Uterus (tissue), 4 donors: ENCODE data around the gene DNAJC11. TPM values are rescaled to one million over a fixed set of nuclear protein-coding genes. Genes with fewer than 3 reads are reported as not detected.
"Not testable (repeated sequence)": the region's sequence is repeated elsewhere in the genome, so short reads cannot be mapped to it uniquely, and the experiment has no call there.

Experiments
- DNase-seq, 2 donors: peaks; one replicate each; pipeline ENCODE4 v3.0.0-alpha.2; 2019 to 2020
- H3K27ac ChIP-seq, 2 donors: fragments of 200-600 bp; sonication (generic); 1 replicate in 1 of 2; 2 replicates in 1 of 2; pipeline ENCODE4 v1.5.1; 2016 to 2018
- H3K27me3 ChIP-seq, 2 donors: fragments of 200-600 bp; sonication (generic); one replicate each; pipeline ENCODE4 v1.5.1; 2018 to 2019; ENCODE audit warnings: control low read depth in 1 of 2
- H3K36me3 ChIP-seq, 2 donors: fragments of 200-600 bp; sonication (generic); one replicate each; pipeline ENCODE4 v1.5.1; 2019; ENCODE audit warnings: control low read depth in 1 of 2
- H3K4me1 ChIP-seq, 2 donors: fragments of 200-600 bp; sonication (generic); one replicate each; pipeline ENCODE4 v1.5.1; 2018 to 2019; ENCODE audit warnings: control low read depth in 1 of 2
- H3K4me3 ChIP-seq, 2 donors: fragments of 200-600 bp; sonication (generic); 1 replicate in 1 of 2; 2 replicates in 1 of 2; pipeline ENCODE4 v1.5.1; 2018 to 2019; ENCODE audit warnings: mild to moderate bottlenecking in 1 of 2
- H3K9me3 ChIP-seq, 2 donors: fragments of 200-600 bp; sonication (generic); one replicate each; pipeline ENCODE4 v1.5.1; 2019; ENCODE audit warnings: control low read depth in 1 of 2
- CTCF ChIP-seq, 4 experiments: fragments of 200-600 bp in 2 of 4; fragments of 450-650 bp in 2 of 4; sonication (generic) in 2 of 4; IDR thresholded peaks; one replicate each; pipeline ENCODE4 v1.5.1; 2016 to 2019; ENCODE audit warnings: antibody characterized with exemption in 4 of 4, mild to moderate bottlenecking in 2 of 4, moderate library complexity in 1 of 4
- POLR2A ChIP-seq, 2 donors: fragments of 450-650 bp; IDR thresholded peaks; one replicate each; pipeline ENCODE4 v1.6.1; 2016; ENCODE audit warnings: antibody characterized with exemption in 2 of 2, mild to moderate bottlenecking in 1 of 2, moderate library complexity in 1 of 2
- intact Hi-C: fragments of 100-400 bp; cut with DNase I; formaldehyde crosslinking; loops from one replicate; pipeline ENCODE4 v1.15.1; 2023; ENCODE audit warnings: low total_unique reads
- total RNA-seq, 4 donors: library from RNA; depleted of rRNA in 3 of 4; stranded (reverse); fragments of >200 nt in 3 of 4; gene quantifications; one replicate each; pipeline versions ENCODE4 v1.1.0 to v1.2.4, GENCODE V29; 2014 to 2023
- donor health status: DM: yes; HTN: yes; CAD: no.

Gene DNAJC11
- total RNA-seq: 10 to 100 TPM; 11.5 to 47.2 (median 22.3) TPM

GRCh38 chr1:6701437-6702153 is at the start of gene DNAJC11:
Gene DNAJC11 (minus strand): TSS chr1:6701816. CDS start chr1:6701800, 16 bp downstream.
- peak; percentile 62 to 100 (median 98) for TF ChIP-seq CTCF (IDR thresholded peaks at IDR 0.05)
- TF ChIP-seq POLR2A (IDR thresholded peaks at IDR 0.05): peak in 1 of 2 donors; percentile 56
- no peaks in the 10 kb centered on the region for H3K27me3 ChIP-seq
- intact Hi-C loops: no loop called here
- no peaks in the 10 kb centered on the region for H3K36me3 ChIP-seq
- H3K4me1 ChIP-seq: no peaks in the 10 kb centered on the region
- peak within 1 kb of the TSS; percentile 50 to 85 for H3K27ac ChIP-seq
- DNase-seq: peak; percentile 87 to 89
- no peaks in the 10 kb centered on the region for H3K9me3 ChIP-seq
- H3K4me3 ChIP-seq: peak within 1 kb of the TSS; percentile 81 to 100

DNA sequence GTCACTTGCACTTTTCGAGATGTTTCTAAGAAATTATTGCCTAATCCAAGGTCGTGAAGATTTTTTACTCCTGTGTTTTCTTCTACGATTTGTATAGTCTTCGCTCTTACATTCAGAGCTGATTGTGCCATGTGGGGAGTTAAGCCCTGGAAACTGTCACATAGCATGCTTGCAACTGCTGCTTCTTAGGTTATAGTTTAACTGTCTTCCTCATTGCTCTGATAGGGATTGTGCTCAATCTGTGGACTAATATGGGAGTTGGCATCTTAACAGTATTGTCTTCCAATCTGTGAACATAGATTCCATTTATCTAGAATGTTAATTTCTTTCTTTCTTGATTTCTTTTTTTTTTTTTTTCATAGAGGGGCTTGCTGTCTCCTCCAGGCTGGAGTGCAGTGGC is 48.9 kb upstream of the DNAJC11 start:
- H3K27me3 ChIP-seq: no peaks in the 10 kb centered on the region

DNA sequence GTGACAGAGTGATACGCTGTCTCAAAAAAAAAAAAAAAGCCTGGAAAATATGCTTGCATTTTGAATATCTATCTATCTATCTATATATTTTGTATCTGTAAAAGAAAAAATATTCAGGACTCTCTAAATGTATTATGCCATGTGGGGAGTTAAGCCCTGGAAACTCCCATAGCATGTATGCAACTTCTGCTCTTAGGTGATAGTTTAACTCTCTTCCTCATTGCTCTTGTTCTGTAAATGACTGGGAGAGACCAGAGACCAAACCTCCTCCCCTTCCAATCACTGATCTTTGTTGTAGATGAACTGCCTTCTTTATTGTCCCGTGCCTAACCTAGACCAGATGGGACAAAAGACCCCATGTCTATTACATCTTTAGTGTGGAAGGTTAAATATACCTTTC is 46.1 kb upstream of the DNAJC11 start:
- TF ChIP-seq POLR2A (IDR thresholded peaks at IDR 0.05) (no peak), CTCF (IDR thresholded peaks at IDR 0.05) (no peak)
- no peak overlapping the region for H3K27ac ChIP-seq
- no peak for DNase-seq
- no peak overlapping the region for H3K4me3 ChIP-seq
- intact Hi-C loops: no loop called here
- no peaks in the 10 kb centered on the region for H3K9me3 ChIP-seq
- peaks cover 0 to 5% of the 10 kb centered on the region in 2 donors for H3K4me1 ChIP-seq
- no peaks in the 10 kb centered on the region for H3K27me3 ChIP-seq
- no peaks in the 10 kb centered on the region for H3K36me3 ChIP-seq

More for the DNA sequence above, 48.9 kb upstream of the DNAJC11 start:
- no peak for TF ChIP-seq CTCF (IDR thresholded peaks at IDR 0.05)
- H3K27ac ChIP-seq: no peak overlapping the region
- no peaks in the 10 kb centered on the region for H3K36me3 ChIP-seq
- no peaks in the 10 kb centered on the region for H3K9me3 ChIP-seq
- intact Hi-C loops: no loop called here
- no peaks in the 10 kb centered on the region for H3K4me1 ChIP-seq
- DNase-seq: no peak
- H3K4me3 ChIP-seq: no peak overlapping the region

GRCh38 chr1:6745073-6745472 is 43.5 kb upstream of the DNAJC11 start:
- peaks cover 0 to 5% of the 10 kb centered on the region in 2 donors for H3K4me1 ChIP-seq
- H3K9me3 ChIP-seq: no peaks in the 10 kb centered on the region
- no peak for TF ChIP-seq CTCF (IDR thresholded peaks at IDR 0.05)
- TF ChIP-seq POLR2A (IDR thresholded peaks at IDR 0.05): no peak
- intact Hi-C loops: no loop called here
- H3K27ac ChIP-seq: no peak overlapping the region
- H3K36me3 ChIP-seq: no peaks in the 10 kb centered on the region
- no peak for DNase-seq
- no peak overlapping the region for H3K4me3 ChIP-seq
- no peaks in the 10 kb centered on the region for H3K27me3 ChIP-seq

GRCh38 chr1:6743189-6744101 is 41.8 kb upstream of the DNAJC11 start:
- no peak for TF ChIP-seq POLR2A (IDR thresholded peaks at IDR 0.05)
- no peak for TF ChIP-seq CTCF (IDR thresholded peaks at IDR 0.05)
- no peak overlapping the region for H3K4me3 ChIP-seq
- no peaks in the 10 kb centered on the region for H3K36me3 ChIP-seq
- intact Hi-C loops: no loop called here
- DNase-seq: peak; percentile 56 to 62
- no peaks in the 10 kb centered on the region for H3K9me3 ChIP-seq
- H3K4me1 ChIP-seq: peaks cover 0 to 5% of the 10 kb centered on the region in 2 donors
- no peaks in the 10 kb centered on the region for H3K27me3 ChIP-seq
- H3K27ac ChIP-seq: peak overlapping the region; percentile 76 to 89

GRCh38 chr1:6742676-6743188 is 41.1 kb upstream of the DNAJC11 start:
- peak overlapping the region in 1 of 2 donors; percentile 89 for H3K27ac ChIP-seq
- H3K36me3 ChIP-seq, intact Hi-C loops, H3K27me3 ChIP-seq, DNase-seq, H3K9me3 ChIP-seq, H3K4me3 ChIP-seq, H3K4me1 ChIP-seq: not testable (repeated sequence)
